ENCODE results near the gene AFDN. TPM values are rescaled to one million over a fixed set of nuclear protein-coding genes. Genes with fewer than 3 reads are reported as not detected.

Gene AFDN
- total RNA-seq, 4 donors from 2014 or later, result 66.9 to 88.0 (median 75.3) TPM

GRCh38 chr6:167779993-167780655, 46.6 kb upstream of the AFDN start:
- H3K27me3 ChIP-seq, result no peaks in the 10 kb centered on the region
- H3K9me3 ChIP-seq, result no peaks in the 10 kb centered on the region
- no peaks in the 10 kb centered on the region for H3K4me1 ChIP-seq
- H3K27ac ChIP-seq (replicated peaks in 1 of 4), result no peak overlapping the region
- H3K36me3 ChIP-seq, result no peaks in the 10 kb centered on the region
- TF ChIP-seq EP300 (IDR thresholded peaks at IDR 0.05) (no peak), POLR2AphosphoS5 (IDR thresholded peaks at IDR 0.05) (no peak), POLR2A (IDR thresholded peaks at IDR 0.05; ENCODE audit: low read depth) (no peak), CTCF (IDR thresholded peaks at IDR 0.05) (no peak)
- H3K4me3 ChIP-seq, result no peak overlapping the region
- DNase-seq (ENCODE audit: extremely low spot score), result no peak
- intact Hi-C loops (cut with DNase I), result no loop called here
- 83% methylated on average over 14 of the region's 15 CpGs for WGBS

GRCh38 chr6:167781066-167781767, 45.5 kb upstream of the AFDN start:
- 75% methylated on average over 15 of the region's 15 CpGs for WGBS
- H3K4me1 ChIP-seq, result no peaks in the 10 kb centered on the region
- no peak overlapping the region for H3K27ac ChIP-seq (replicated peaks in 1 of 4)
- no peak overlapping the region for H3K4me3 ChIP-seq
- intact Hi-C loops (cut with DNase I), result no loop called here
- no peaks in the 10 kb centered on the region for H3K27me3 ChIP-seq
- no peak for DNase-seq (ENCODE audit: extremely low spot score)
- H3K36me3 ChIP-seq, result no peaks in the 10 kb centered on the region
- H3K9me3 ChIP-seq, result no peaks in the 10 kb centered on the region
- TF ChIP-seq POLR2AphosphoS5 (IDR thresholded peaks at IDR 0.05) (no peak), EP300 (IDR thresholded peaks at IDR 0.05) (no peak), CTCF (IDR thresholded peaks at IDR 0.05) (no peak), POLR2A (IDR thresholded peaks at IDR 0.05; ENCODE audit: low read depth) (no peak)

- Histone ChIP-seq H3K27ac (replicated peaks in 1 of 4) (no peak overlapping the region), H3K9me3 (no peaks in the 10 kb centered on the region), H3K27me3 (no peaks in the 10 kb centered on the region), H3K4me3 (no peak overlapping the region), H3K4me1 (peaks cover 0 to 2% (median under 1%) of the 10 kb centered on the region in 4 donors), H3K36me3 (no peaks in the 10 kb centered on the region)
- DNase-seq (ENCODE audit: extremely low spot score), result no peak
- WGBS, result 93% methylated on average over 9 of the region's 9 CpGs
- intact Hi-C loops (cut with DNase I), result no loop called here
- no peak for TF ChIP-seq EP300 (IDR thresholded peaks at IDR 0.05)
- no peak for TF ChIP-seq CTCF (IDR thresholded peaks at IDR 0.05)
- no peak for TF ChIP-seq POLR2A (IDR thresholded peaks at IDR 0.05; ENCODE audit: low read depth)
- TF ChIP-seq POLR2AphosphoS5 (IDR thresholded peaks at IDR 0.05), result no peak
These were observed 44.8 kb upstream of the AFDN start for GRCh38 chr6:167781868-167782267.

GRCh38 chr6:167782698-167783517, 43.8 kb upstream of the AFDN start:
- Histone ChIP-seq H3K4me3 (no peak overlapping the region), H3K9me3 (no peaks in the 10 kb centered on the region), H3K27me3 (no peaks in the 10 kb centered on the region), H3K27ac (replicated peaks in 1 of 4) (no peak overlapping the region), H3K36me3 (no peaks in the 10 kb centered on the region), H3K4me1 (peaks cover 0 to 5% (median 4%) of the 10 kb centered on the region in 4 donors)
- no peak for DNase-seq (ENCODE audit: extremely low spot score)
- 87% methylated on average over 3 of the region's 4 CpGs for WGBS
- TF ChIP-seq POLR2A (IDR thresholded peaks at IDR 0.05; ENCODE audit: low read depth) (no peak), CTCF (IDR thresholded peaks at IDR 0.05) (no peak), POLR2AphosphoS5 (IDR thresholded peaks at IDR 0.05) (no peak), EP300 (IDR thresholded peaks at IDR 0.05) (no peak)
- intact Hi-C loops (cut with DNase I), result no loop called here
